SH-SY5Y (cell line): ENCODE measurements around the gene METTL21A.

Experiments
- GATA2 ChIP-seq: IDR thresholded peaks from 2 replicates; pipeline ENCODE4 v1.6.1; 2011; ENCODE audit warnings: mild to moderate bottlenecking, low read depth, low read length
- GATA3 ChIP-seq: IDR thresholded peaks from 2 replicates; pipeline ENCODE4 v1.6.1; 2011; ENCODE audit warnings: low read depth, mild to moderate bottlenecking, low read length, moderate library complexity

Gene METTL21A

GRCh38 chr2:207633686-207634085 is 8.5 kb upstream of the METTL21A start:
- TF ChIP-seq GATA3 (no peak), GATA2 (no peak)

- TF ChIP-seq GATA2: no peak
- TF ChIP-seq GATA3: no peak
These were observed 7.6 kb upstream of the METTL21A start for GRCh38 chr2:207632575-207633493.

GRCh38 chr2:207630491-207630890 is 5.3 kb upstream of the METTL21A start:
- TF ChIP-seq GATA3: no peak
- no peak for TF ChIP-seq GATA2

GRCh38 chr2:207629553-207629952 is 4.4 kb upstream of the METTL21A start:
- TF ChIP-seq GATA3 (no peak), GATA2 (no peak)

GRCh38 chr2:207624185-207625013 is 795 bp downstream of the METTL21A start:
- TF ChIP-seq GATA2 (no peak), GATA3 (no peak)

GRCh38 chr2:207621501-207622039 is 3.6 kb downstream of the METTL21A start:
- TF ChIP-seq GATA3 (no peak), GATA2 (no peak)

GRCh38 chr2:207619764-207620203 is 5.4 kb downstream of the METTL21A start:
- TF ChIP-seq GATA3 (no peak), GATA2 (no peak)

- TF ChIP-seq GATA3: no peak
- TF ChIP-seq GATA2: no peak
These were observed 8.1 kb downstream of the METTL21A start for GRCh38 chr2:207617011-207617671.

- TF ChIP-seq GATA2 (no peak), GATA3 (no peak)
These were observed 9.0 kb downstream of the METTL21A start for GRCh38 chr2:207616185-207616584.

GRCh38 chr2:207614824-207615223 is 10.4 kb downstream of the METTL21A start:
- no peak for TF ChIP-seq GATA3

- TF ChIP-seq GATA3 (no peak), GATA2 (no peak)
These were observed 12.5 kb downstream of the METTL21A start for GRCh38 chr2:207612714-207613113.

GRCh38 chr2:207606829-207607228 is 18.4 kb downstream of the METTL21A start:
- TF ChIP-seq GATA3 (no peak), GATA2 (no peak)

- TF ChIP-seq GATA2 (no peak), GATA3 (no peak)
These were observed 18.8 kb downstream of the METTL21A start for GRCh38 chr2:207606399-207606798.

- TF ChIP-seq GATA3 (no peak), GATA2 (no peak)
These were observed 21.7 kb downstream of the METTL21A start for GRCh38 chr2:207603486-207603885.
